ENCODE data around the gene CCDC30.
"Not testable (repeated sequence)": the region's sequence is repeated elsewhere in the genome, so short reads cannot be mapped to it uniquely, and the experiment has no call there.

CCDC30 gene

GRCh38 chr1:42680921-42681683, 218.0 kb downstream of the CCDC30 start:
- peak overlapping the region; percentile 91 for H3K4me3 ChIP-seq (ENCODE audit: low read depth, low read length)
- DNase-seq (ENCODE audit: low read depth) = peak; percentile 56
- no peak for TF ChIP-seq CTCF (IDR thresholded peaks at IDR 0.05; ENCODE audit: low read depth, low read length)
- TF ChIP-seq, protein P1, sequence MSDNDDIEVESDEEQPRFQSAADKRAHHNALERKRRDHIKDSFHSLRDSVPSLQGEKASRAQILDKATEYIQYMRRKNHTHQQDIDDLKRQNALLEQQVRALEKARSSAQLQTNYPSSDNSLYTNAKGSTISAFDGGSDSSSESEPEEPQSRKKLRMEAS (IDR thresholded peaks at IDR 0.05; ENCODE audit: low read depth, low read length) = peak; percentile 47
- TF ChIP-seq MYC (IDR thresholded peaks at IDR 0.05; ENCODE audit: low read depth, low read length) = peak; percentile 37; the same call in 1 of the 2 replicates

- DNase-seq (ENCODE audit: low read depth) = peak; percentile 98
- no peak for TF ChIP-seq CTCF (IDR thresholded peaks at IDR 0.05; ENCODE audit: low read depth, low read length)
- peak; percentile 97 for TF ChIP-seq MYC (IDR thresholded peaks at IDR 0.05; ENCODE audit: low read depth, low read length)
- TF ChIP-seq, protein P1 (IDR thresholded peaks at IDR 0.05; ENCODE audit: low read depth, low read length) = peak; percentile 91
- TF ChIP-seq POLR2A (IDR thresholded peaks at IDR 0.05; ENCODE audit: extremely low read depth, insufficient read length) = peak; percentile 62
- peak within 1 kb of the TSS; percentile 98 for H3K4me3 ChIP-seq (ENCODE audit: low read depth, low read length)
Observed at GRCh38 chr1:42681741-42682483, 218.8 kb downstream of the CCDC30 start, which contains the start of gene YBX1. Gene YBX1 (plus strand): TSS chr1:42682418. CDS start chr1:42682566, 148 bp downstream.

DNA sequence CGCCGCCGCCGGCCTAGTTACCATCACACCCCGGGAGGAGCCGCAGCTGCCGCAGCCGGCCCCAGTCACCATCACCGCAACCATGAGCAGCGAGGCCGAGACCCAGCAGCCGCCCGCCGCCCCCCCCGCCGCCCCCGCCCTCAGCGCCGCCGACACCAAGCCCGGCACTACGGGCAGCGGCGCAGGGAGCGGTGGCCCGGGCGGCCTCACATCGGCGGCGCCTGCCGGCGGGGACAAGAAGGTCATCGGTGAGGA, 219.3 kb downstream of the CCDC30 start:
- DNase-seq (ENCODE audit: low read depth) = not testable (repeated sequence)
- H3K4me3 ChIP-seq (ENCODE audit: low read depth, low read length) = peak overlapping the region; percentile 47

- H3K4me3 ChIP-seq (ENCODE audit: low read depth, low read length) = peak overlapping the region; percentile 98
- peak; percentile 84 for DNase-seq (ENCODE audit: low read depth)
- peak; percentile 64 for TF ChIP-seq POLR2A (IDR thresholded peaks at IDR 0.05; ENCODE audit: extremely low read depth, insufficient read length)
- TF ChIP-seq MYC (IDR thresholded peaks at IDR 0.05; ENCODE audit: low read depth, low read length) = peak; percentile 97
- TF ChIP-seq CTCF (IDR thresholded peaks at IDR 0.05; ENCODE audit: low read depth, low read length) = no peak
- TF ChIP-seq, protein P1 (IDR thresholded peaks at IDR 0.05; ENCODE audit: low read depth, low read length) = peak; percentile 94
Observed at GRCh38 chr1:42682739-42683531, 219.8 kb downstream of the CCDC30 start.

DNA sequence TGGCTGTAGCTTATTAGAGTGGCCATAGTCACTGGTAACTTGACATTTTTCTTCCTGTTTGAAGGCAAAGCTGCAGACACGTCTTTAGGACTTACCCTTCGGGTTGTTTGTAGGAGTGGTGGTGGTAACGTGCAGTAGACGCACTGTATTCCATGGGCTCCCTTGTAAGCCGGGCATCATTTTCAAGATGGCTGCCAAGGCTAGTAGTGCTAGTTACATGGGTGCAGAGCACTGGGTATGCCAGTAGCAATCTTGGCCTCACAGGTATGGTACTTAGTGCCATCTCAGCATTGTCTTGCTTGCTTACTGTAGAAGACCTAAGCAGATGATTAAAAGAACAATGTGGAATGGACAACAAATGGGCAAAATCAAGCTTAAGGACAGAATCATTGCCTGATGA, 221.1 kb downstream of the CCDC30 start:
- TF ChIP-seq, protein P1 (IDR thresholded peaks at IDR 0.05; ENCODE audit: low read depth, low read length) = no peak
- TF ChIP-seq POLR2A (IDR thresholded peaks at IDR 0.05; ENCODE audit: extremely low read depth, insufficient read length) = no peak
- TF ChIP-seq MYC (IDR thresholded peaks at IDR 0.05; ENCODE audit: low read depth, low read length) = no peak
- no peak for TF ChIP-seq CTCF (IDR thresholded peaks at IDR 0.05; ENCODE audit: low read depth, low read length)
- H3K4me3 ChIP-seq (ENCODE audit: low read depth, low read length) = peak overlapping the region; percentile 98
- DNase-seq (ENCODE audit: low read depth) = peak; percentile 76

GRCh38 chr1:42686418-42686817, 223.3 kb downstream of the CCDC30 start:
- DNase-seq (ENCODE audit: low read depth) = no peak
- TF ChIP-seq CTCF (IDR thresholded peaks at IDR 0.05; ENCODE audit: low read depth, low read length) (no peak), MYC (IDR thresholded peaks at IDR 0.05; ENCODE audit: low read depth, low read length) (no peak)
- TF ChIP-seq, protein P1 (IDR thresholded peaks at IDR 0.05; ENCODE audit: low read depth, low read length) = no peak
- H3K4me3 ChIP-seq (ENCODE audit: low read depth, low read length) = peak overlapping the region; percentile 98
